ENCODE data around the gene NOVA2.

- no peak for TF ChIP-seq CTCF (IDR thresholded peaks at IDR 0.05)
- no peak for TF ChIP-seq POLR2A (IDR thresholded peaks at IDR 0.05)
These were observed 26.0 kb upstream of the NOVA2 start for GRCh38 chr19:45999653-46000121.
